HepG2 (cell line): ENCODE measurements around the gene TRIM2. TPM values are rescaled to one million over a fixed set of nuclear protein-coding genes. Genes with fewer than 3 reads are reported as not detected.

Source experiments
- FIP1L1 ChIP-seq: fragments of 200-400 bp; formaldehyde crosslinking; IDR thresholded peaks from 2 replicates; pipeline ENCODE4 v1.6.1; 2018; ENCODE audit warnings: low read depth, mild to moderate bottlenecking, low read length, moderate library complexity, borderline replicate concordance; ENCODE audit not compliant: insufficient read depth
- HMG20A ChIP-seq: IDR thresholded peaks from 2 replicates; pipeline ENCODE4 v1.6.1; 2016; ENCODE audit warnings: borderline replicate concordance
- MYC ChIP-seq: sonication (generic); formaldehyde crosslinking; IDR thresholded peaks from 2 replicates; pipeline ENCODE4 v1.9.0; 2021; ENCODE audit warnings: missing genetic modification reagents, borderline replicate concordance
- PHB2 ChIP-seq: fragments of 450-650 bp; IDR thresholded peaks from 2 replicates; pipeline ENCODE4 v1.6.1; 2018; ENCODE audit not compliant: partially characterized antibody
- PHF8 ChIP-seq: sonication (generic); formaldehyde crosslinking; IDR thresholded peaks from 2 replicates; pipeline ENCODE4 v1.5.0; 2020; ENCODE audit warnings: missing genetic modification reagents
- ZEB1 ChIP-seq: IDR thresholded peaks from 2 replicates; pipeline ENCODE4 v1.6.1; 2012; ENCODE audit warnings: mild to moderate bottlenecking, low read depth, inconsistent platforms; ENCODE audit not compliant: insufficient replicate concordance
- ZFY ChIP-seq: sonication (generic); formaldehyde crosslinking; IDR thresholded peaks from 2 replicates; pipeline ENCODE4 v1.4.0; 2020; ENCODE audit warnings: missing genetic modification reagents
- ZNF260 ChIP-seq: sonication (generic); formaldehyde crosslinking; IDR thresholded peaks from 2 replicates; pipeline ENCODE4 v1.4.0; 2020; ENCODE audit warnings: missing genetic modification reagents, low read depth, mild to moderate bottlenecking, borderline replicate concordance
- ZNF451 ChIP-seq: sonication (generic); formaldehyde crosslinking; IDR thresholded peaks from 2 replicates; pipeline ENCODE4 v1.5.0; 2020; ENCODE audit warnings: mild to moderate bottlenecking, missing genetic modification reagents
- polyA plus RNA-seq, 8 experiments: library from polyadenylated mRNA; depleted of rRNA in 3 of 8; stranded (reverse) in 7 of 8; unstranded in 1 of 8; fragments of >200 nt; fragmentation: Illumina TruSeq in 4 of 8; extraction: Trizol in 4 of 8; gene quantifications; 2 replicates each; pipeline versions ENCODE4 v1.2.1 to v1.2.3, GENCODE V29; 2011 to 2016; ENCODE audit warnings: low read depth in 4 of 8, missing spikeins in 1 of 8, mixed read lengths in 1 of 8; ENCODE audit not compliant: insufficient read depth in 1 of 8
- total RNA-seq, 5 experiments: library from RNA; depleted of rRNA; stranded (reverse); fragments of >200 nt; fragmentation: Illumina TruSeq; extraction: Trizol; gene quantifications; 2 replicates each; pipeline ENCODE4 v1.2.3, GENCODE V29; 2016; ENCODE audit warnings: low read depth in 1 of 5
- TF ChIP-seq, protein P1 (sequence below): sonication (generic); formaldehyde crosslinking; IDR thresholded peaks from 2 replicates; pipeline ENCODE4 v1.5.0; 2020; ENCODE audit warnings: missing genetic modification reagents
- TF ChIP-seq, protein P2 (sequence below): sonication (generic); formaldehyde crosslinking; IDR thresholded peaks from 2 replicates; pipeline ENCODE4 v1.5.0; 2020; ENCODE audit warnings: mild to moderate bottlenecking, low read depth, missing genetic modification reagents, borderline replicate concordance
- TF ChIP-seq, protein P3 (sequence below): sonication (generic); formaldehyde crosslinking; IDR thresholded peaks from 2 replicates; pipeline ENCODE4 v1.5.0; 2020; ENCODE audit warnings: mild to moderate bottlenecking, missing genetic modification reagents
- TF ChIP-seq, protein P4 (sequence below): sonication (generic); formaldehyde crosslinking; conservative IDR thresholded peaks from 2 replicates; pipeline ENCODE4 v1.4.0; 2020; ENCODE audit warnings: missing genetic modification reagents
- TF ChIP-seq, protein P5 (sequence below): IDR thresholded peaks from 2 replicates; pipeline ENCODE4 v1.6.1; 2016; ENCODE audit warnings: control low read depth
- TF ChIP-seq, protein P6 (sequence below): sonication (generic); formaldehyde crosslinking; IDR thresholded peaks from 2 replicates; pipeline ENCODE4 v1.4.0; 2020; ENCODE audit warnings: missing genetic modification reagents

The TRIM2 gene
- total and polyA plus RNA-seq, 2 of the 13 experiments (the other 11 are each of a cell fraction or from before 2014, with no cell fraction given) = 2.1 to 4.2 TPM

DNA sequence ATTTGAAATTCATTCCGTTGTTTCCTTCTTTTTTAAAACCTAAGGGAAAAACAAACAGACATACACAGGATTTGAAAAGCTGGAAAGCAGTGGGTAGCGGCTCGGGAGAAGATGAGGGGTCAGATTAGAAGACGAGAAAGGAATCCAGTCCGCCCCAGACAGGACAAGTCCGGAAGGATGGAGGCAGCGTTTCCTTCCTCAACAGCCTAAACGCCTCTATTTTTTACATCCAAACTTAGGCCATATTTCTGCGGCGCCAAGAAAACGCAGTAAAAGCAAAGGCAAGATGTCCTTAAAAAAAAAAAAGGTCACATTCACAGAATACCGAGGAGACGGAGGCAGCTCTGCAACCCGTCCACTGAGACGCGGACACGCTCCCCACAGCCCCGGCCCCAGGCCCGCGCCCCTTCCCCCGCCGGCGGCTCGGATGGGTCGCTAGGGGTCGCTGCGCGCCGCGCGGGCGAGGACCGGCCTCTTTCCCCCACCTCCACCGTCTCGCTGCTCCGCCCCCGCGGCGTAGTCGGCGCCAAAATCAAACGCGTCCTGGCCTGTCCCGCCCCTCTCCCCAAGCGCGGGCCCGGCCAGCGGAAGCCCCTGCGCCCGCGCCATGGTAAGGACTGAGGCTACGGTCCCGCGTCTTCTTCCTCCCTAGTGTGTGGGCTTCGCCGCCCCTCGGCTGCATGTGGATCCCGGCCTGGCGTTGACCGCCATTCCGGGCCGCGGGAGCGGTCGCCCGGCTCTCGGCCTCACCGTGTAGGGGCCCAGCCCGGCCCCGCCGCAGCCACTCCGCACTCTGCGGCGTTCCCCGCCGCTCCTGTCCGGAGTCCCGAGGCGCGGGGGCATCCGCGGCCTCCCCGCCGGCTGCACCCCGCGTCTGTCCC, 140.1 kb downstream of the TRIM2 start, which contains the start of gene MND1 (continued):
- TF ChIP-seq, protein P1, sequence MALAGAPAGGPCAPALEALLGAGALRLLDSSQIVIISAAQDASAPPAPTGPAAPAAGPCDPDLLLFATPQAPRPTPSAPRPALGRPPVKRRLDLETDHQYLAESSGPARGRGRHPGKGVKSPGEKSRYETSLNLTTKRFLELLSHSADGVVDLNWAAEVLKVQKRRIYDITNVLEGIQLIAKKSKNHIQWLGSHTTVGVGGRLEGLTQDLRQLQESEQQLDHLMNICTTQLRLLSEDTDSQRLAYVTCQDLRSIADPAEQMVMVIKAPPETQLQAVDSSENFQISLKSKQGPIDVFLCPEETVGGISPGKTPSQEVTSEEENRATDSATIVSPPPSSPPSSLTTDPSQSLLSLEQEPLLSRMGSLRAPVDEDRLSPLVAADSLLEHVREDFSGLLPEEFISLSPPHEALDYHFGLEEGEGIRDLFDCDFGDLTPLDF (CRISPR knock-in tag) = peak; percentile 96
- TF ChIP-seq, protein P2, sequence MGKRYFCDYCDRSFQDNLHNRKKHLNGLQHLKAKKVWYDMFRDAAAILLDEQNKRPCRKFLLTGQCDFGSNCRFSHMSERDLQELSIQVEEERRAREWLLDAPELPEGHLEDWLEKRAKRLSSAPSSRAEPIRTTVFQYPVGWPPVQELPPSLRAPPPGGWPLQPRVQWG (CRISPR knock-in tag) = no peak
- TF ChIP-seq ZNF451 (CRISPR knock-in tag) (peak; percentile 83), ZFY (CRISPR knock-in tag) (peak; percentile 95), HMG20A (CRISPR knock-in tag) (no peak), MYC (peak; percentile 79), FIP1L1 (no peak), PHB2 (no peak), ZEB1 (no peak), ZNF260 (CRISPR knock-in tag) (no peak), PHF8 (CRISPR knock-in tag) (peak; percentile 86)
- TF ChIP-seq, protein P3, sequence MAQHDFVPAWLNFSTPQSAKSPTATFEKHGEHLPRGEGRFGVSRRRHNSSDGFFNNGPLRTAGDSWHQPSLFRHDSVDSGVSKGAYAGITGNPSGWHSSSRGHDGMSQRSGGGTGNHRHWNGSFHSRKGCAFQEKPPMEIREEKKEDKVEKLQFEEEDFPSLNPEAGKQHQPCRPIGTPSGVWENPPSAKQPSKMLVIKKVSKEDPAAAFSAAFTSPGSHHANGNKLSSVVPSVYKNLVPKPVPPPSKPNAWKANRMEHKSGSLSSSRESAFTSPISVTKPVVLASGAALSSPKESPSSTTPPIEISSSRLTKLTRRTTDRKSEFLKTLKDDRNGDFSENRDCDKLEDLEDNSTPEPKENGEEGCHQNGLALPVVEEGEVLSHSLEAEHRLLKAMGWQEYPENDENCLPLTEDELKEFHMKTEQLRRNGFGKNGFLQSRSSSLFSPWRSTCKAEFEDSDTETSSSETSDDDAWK (CRISPR knock-in tag) = no peak
- TF ChIP-seq, protein P4, sequence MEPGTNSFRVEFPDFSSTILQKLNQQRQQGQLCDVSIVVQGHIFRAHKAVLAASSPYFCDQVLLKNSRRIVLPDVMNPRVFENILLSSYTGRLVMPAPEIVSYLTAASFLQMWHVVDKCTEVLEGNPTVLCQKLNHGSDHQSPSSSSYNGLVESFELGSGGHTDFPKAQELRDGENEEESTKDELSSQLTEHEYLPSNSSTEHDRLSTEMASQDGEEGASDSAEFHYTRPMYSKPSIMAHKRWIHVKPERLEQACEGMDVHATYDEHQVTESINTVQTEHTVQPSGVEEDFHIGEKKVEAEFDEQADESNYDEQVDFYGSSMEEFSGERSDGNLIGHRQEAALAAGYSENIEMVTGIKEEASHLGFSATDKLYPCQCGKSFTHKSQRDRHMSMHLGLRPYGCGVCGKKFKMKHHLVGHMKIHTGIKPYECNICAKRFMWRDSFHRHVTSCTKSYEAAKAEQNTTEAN (CRISPR knock-in tag) = peak; percentile 64; the same call in 1 of the 2 replicates
- TF ChIP-seq, protein P5, sequence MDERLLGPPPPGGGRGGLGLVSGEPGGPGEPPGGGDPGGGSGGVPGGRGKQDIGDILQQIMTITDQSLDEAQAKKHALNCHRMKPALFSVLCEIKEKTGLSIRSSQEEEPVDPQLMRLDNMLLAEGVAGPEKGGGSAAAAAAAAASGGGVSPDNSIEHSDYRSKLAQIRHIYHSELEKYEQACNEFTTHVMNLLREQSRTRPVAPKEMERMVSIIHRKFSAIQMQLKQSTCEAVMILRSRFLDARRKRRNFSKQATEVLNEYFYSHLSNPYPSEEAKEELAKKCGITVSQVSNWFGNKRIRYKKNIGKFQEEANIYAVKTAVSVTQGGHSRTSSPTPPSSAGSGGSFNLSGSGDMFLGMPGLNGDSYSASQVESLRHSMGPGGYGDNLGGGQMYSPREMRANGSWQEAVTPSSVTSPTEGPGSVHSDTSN (CRISPR knock-in tag) = no peak
- TF ChIP-seq, protein P6, sequence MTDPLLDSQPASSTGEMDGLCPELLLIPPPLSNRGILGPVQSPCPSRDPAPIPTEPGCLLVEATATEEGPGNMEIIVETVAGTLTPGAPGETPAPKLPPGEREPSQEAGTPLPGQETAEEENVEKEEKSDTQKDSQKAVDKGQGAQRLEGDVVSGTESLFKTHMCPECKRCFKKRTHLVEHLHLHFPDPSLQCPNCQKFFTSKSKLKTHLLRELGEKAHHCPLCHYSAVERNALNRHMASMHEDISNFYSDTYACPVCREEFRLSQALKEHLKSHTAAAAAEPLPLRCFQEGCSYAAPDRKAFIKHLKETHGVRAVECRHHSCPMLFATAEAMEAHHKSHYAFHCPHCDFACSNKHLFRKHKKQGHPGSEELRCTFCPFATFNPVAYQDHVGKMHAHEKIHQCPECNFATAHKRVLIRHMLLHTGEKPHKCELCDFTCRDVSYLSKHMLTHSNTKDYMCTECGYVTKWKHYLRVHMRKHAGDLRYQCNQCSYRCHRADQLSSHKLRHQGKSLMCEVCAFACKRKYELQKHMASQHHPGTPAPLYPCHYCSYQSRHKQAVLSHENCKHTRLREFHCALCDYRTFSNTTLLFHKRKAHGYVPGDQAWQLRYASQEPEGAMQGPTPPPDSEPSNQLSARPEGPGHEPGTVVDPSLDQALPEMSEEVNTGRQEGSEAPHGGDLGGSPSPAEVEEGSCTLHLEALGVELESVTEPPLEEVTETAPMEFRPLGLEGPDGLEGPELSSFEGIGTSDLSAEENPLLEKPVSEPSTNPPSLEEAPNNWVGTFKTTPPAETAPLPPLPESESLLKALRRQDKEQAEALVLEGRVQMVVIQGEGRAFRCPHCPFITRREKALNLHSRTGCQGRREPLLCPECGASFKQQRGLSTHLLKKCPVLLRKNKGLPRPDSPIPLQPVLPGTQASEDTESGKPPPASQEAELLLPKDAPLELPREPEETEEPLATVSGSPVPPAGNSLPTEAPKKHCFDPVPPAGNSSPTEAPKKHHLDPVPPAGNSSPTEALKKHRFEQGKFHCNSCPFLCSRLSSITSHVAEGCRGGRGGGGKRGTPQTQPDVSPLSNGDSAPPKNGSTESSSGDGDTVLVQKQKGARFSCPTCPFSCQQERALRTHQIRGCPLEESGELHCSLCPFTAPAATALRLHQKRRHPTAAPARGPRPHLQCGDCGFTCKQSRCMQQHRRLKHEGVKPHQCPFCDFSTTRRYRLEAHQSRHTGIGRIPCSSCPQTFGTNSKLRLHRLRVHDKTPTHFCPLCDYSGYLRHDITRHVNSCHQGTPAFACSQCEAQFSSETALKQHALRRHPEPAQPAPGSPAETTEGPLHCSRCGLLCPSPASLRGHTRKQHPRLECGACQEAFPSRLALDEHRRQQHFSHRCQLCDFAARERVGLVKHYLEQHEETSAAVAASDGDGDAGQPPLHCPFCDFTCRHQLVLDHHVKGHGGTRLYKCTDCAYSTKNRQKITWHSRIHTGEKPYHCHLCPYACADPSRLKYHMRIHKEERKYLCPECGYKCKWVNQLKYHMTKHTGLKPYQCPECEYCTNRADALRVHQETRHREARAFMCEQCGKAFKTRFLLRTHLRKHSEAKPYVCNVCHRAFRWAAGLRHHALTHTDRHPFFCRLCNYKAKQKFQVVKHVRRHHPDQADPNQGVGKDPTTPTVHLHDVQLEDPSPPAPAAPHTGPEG = peak; percentile 89
